GM21367 (cell line): ENCODE data around the gene SND1.

Experiments
- ATAC-seq: cut with Tn5 transposase; IDR thresholded peaks from one replicate; pipeline ENCODE4 v1.9.1; 2021; ENCODE audit not compliant: unreplicated experiment

SND1 gene

GRCh38 chr7:127682140-127682539 lies 30.1 kb downstream of the SND1 start:
- ATAC-seq, result no peak

- ATAC-seq, result peak; percentile 52
Measured at GRCh38 chr7:127683776-127684681, 32.0 kb downstream of the SND1 start.

GRCh38 chr7:127689194-127689772 lies 37.3 kb downstream of the SND1 start:
- ATAC-seq, result no peak

GRCh38 chr7:127690337-127690736 lies 38.3 kb downstream of the SND1 start:
- no peak for ATAC-seq

GRCh38 chr7:127690806-127691205 lies 38.8 kb downstream of the SND1 start:
- no peak for ATAC-seq

GRCh38 chr7:127692200-127692599 lies 40.2 kb downstream of the SND1 start:
- ATAC-seq, result no peak

- ATAC-seq, result no peak
Measured at GRCh38 chr7:127699853-127700252, 47.9 kb downstream of the SND1 start.

GRCh38 chr7:127702052-127702652 lies 50.2 kb downstream of the SND1 start:
- no peak for ATAC-seq

GRCh38 chr7:127702938-127703337 lies 50.9 kb downstream of the SND1 start:
- ATAC-seq, result no peak

- ATAC-seq, result no peak
Measured at GRCh38 chr7:127704211-127704610, 52.2 kb downstream of the SND1 start.

GRCh38 chr7:127705461-127705959 lies 53.5 kb downstream of the SND1 start:
- no peak for ATAC-seq

- ATAC-seq, result no peak
Measured at GRCh38 chr7:127706766-127707165, 54.8 kb downstream of the SND1 start.

- ATAC-seq, result no peak
Measured at GRCh38 chr7:127708201-127708600, 56.2 kb downstream of the SND1 start.

GRCh38 chr7:127708788-127709187 lies 56.8 kb downstream of the SND1 start:
- peak; percentile 58 for ATAC-seq

GRCh38 chr7:127710635-127711034 lies 58.6 kb downstream of the SND1 start:
- no peak for ATAC-seq

- ATAC-seq, result no peak
Measured at GRCh38 chr7:127711872-127712271, 59.9 kb downstream of the SND1 start.

GRCh38 chr7:127713006-127713405 lies 61.0 kb downstream of the SND1 start:
- ATAC-seq, result no peak

- ATAC-seq, result no peak
Measured at GRCh38 chr7:127713758-127714157, 61.8 kb downstream of the SND1 start.

- no peak for ATAC-seq
Measured at GRCh38 chr7:127715272-127715671, 63.3 kb downstream of the SND1 start.

GRCh38 chr7:127715901-127716300 lies 63.9 kb downstream of the SND1 start:
- ATAC-seq, result no peak

GRCh38 chr7:127717502-127718339 lies 65.7 kb downstream of the SND1 start:
- no peak for ATAC-seq
